Stimulated activated CD4-positive, alpha-beta T cell treated with anti-CD3 and anti-CD28 coated beads, Interleukin-15, amount 100 ng/mL, for 1 hour (primary cell): ENCODE data around the gene ATXN1.
"Not testable (repeated sequence)": the region's sequence is repeated elsewhere in the genome, so short reads cannot be mapped to it uniquely, and the experiment has no call there.

Experiments used
- DNase-seq, 2 donors: peaks; one replicate each; pipeline ENCODE4 v3.0.0-alpha.2; 2020; ENCODE audit warnings: low read depth in 1 of 2, low spot score in 1 of 2

ATXN1 gene

DNA sequence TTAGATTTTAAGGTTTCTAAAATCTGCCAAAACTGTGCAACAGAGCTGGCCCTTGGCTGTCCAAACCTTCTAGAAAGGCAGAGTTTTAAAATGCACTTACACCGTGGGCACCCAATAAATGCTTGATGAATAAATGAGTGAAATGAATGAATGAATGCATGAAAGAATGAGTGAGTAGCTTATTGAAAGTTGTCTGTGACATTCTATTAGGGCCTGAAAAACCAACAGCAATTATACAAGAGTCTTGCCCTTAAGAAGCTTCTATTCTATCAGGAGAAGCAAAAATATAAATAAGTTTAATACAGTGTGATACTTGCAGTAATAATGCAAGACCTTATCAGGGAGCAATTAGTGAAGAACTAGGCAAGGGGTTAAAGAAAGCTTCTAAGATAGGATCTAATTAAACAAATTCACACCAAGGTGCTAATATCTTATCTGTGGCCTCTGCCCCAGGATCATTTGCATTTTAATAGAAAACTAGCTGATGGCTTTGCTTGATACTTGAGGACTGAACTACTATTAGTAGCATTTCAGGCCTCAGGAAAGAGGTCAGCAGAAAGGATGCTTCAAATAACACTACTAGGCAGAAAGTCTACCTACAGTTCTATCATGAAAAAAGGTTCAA is 292.2 kb downstream of the ATXN1 start:
- no peak for DNase-seq

DNA sequence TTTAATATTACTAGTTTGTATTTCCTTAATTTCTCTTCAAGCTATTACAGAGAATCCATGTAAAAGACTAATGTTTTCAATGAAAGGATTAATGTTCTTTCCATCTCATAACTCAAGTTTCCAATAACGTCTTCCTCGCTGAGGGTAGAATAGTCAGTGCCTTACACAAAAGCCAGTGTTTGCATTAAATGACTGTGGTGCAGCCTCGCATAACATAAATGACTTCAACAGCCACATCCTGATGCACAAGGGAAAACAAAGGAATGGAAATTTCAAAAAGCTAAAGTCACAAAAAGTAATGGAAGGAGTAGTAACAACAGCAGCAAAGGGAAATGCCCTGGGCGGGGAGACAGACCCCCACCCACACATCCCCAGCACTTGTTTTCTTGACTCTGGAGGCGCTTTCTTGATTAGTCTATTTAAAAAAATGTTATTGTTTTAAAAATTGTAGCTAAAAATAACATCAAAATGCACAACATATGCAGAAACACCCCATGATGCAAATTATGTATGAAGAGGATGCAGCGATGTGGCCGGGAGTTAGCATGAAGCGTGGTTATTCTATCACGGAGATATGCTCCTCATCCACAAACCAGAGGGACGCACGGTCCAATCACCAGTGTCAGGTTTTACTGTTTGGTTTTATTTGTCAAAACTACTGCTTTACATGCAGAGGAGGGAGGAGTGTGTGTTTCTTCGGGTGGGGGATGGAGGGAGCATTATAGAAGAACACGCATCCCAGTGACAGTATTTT is 294.3 kb downstream of the ATXN1 start:
- DNase-seq, result no peak

DNA sequence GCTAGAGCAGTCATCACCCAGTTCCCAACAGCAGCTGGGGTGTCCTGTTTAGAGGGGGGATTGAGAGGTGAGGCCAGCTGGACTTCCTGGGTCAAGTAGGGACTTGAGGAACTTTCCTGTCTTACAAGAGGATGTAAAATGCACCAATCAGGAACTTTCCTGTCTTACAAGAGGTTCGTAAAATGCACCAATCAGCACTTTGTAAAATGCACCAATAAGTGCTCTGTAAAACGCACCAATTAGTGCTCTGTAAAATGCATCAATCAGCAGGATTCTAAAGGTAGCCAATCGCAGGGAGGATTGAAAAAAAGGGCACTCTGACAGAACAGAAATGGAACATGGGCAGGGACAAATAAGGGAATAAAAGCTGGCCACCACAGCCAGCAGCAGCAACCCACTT is 297.2 kb downstream of the ATXN1 start:
- DNase-seq, result no peak

GRCh38 chr6:16463246-16463645 is 298.0 kb downstream of the ATXN1 start:
- DNase-seq, result not testable (repeated sequence)

DNA sequence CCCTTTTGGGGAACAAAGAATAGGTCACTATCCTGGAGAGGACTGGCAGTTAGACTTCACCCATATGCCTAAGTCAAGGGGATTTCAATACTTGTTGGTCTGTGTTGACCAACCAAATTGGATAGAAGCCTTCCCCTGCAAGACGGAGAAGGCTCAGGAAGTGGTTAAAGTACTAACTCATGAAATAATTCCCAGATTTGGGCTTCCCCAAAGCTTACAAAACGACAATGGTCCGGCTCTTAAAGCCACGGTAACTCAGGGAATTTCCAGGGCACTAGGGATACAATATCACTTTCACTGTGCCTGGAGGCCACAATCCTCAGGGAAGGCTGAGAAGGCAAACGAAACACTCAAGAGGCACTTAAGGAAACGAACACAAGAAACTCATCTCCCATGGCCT is 299.8 kb downstream of the ATXN1 start:
- DNase-seq, result no peak

GRCh38 chr6:16459472-16459871 is 301.8 kb downstream of the ATXN1 start:
- DNase-seq, result not testable (repeated sequence)

DNA sequence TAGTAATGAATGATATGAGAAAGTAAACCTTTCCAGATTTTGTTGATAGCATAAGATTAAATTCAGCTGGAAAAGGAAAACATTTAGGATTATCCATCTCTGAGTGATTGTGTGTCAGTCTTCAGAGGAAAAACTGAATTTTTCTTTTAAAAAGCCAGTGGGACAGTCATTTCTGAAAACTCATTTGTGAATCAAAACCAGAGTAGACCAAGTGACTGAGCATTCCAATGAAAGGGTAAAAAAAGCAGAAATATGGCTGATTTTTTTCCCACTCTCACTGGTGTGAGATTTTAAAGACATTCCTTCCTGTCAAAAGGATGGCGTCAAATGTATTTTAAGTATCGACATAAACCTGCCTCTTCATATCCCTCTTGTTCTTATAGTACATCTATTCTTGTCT is 308.9 kb downstream of the ATXN1 start:
- DNase-seq, result no peak

- no peak for DNase-seq
These were observed 310.4 kb downstream of the ATXN1 start for GRCh38 chr6:16450821-16451220.

DNA sequence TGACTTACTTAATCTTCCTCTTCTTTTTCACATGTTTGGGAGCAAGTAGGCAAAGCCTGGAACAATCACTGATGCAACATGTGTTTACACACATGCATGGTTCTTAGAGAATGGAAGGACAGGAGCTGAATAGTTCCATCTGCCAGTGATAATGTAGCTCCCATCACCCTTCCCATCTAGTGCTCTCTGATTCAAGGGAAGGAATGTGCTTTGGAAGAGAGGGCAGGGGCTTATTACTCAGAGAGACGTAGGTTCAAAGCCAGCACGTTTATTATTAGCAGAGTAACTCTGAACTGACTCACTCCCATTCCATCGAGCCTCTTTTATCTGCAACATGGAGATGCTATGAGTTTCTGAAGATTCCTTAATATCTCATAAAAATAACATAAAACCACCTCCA is 311.0 kb downstream of the ATXN1 start:
- no peak for DNase-seq

GRCh38 chr6:16446273-16446672 is 315.0 kb downstream of the ATXN1 start:
- DNase-seq, result no peak

DNA sequence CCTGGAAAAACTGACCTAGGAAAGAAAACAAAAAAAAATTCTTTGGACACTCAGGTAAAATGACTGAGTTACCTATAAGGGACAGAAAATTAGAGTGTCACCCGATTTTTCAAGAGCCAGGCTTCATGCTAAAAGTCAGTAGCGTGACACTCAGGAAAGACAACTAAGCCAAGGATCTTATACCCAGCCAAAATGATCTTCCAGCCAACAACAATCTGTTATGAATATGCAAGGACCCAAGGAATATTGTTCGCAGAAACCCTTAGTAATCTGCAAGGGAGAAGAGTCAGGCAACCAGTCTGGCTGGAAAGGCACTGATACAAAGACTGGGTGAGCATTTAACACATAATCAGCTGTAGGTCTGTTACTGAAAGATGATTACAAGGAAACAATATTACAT is 319.2 kb downstream of the ATXN1 start:
- DNase-seq, result no peak

DNA sequence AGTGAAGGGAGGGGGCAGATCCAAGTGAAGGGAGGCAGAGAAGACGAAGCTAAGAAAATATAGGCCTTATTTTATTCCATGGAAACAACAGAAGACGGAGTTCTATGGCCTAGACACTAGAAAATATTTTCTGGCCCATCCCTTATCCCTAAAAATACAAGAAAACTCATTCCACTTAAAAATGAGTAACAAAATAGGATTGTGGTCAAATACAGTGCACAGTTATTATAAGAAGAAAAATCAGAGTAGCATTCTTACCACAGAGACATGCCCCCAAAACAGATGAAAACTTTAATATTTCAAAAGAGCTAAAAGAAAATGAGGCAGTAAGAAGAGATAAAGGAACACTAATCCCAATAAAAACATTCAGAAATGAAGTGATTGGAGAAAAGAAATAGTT is 320.0 kb downstream of the ATXN1 start:
- no peak for DNase-seq

- no peak for DNase-seq
These were observed 320.5 kb downstream of the ATXN1 start for GRCh38 chr6:16440636-16441212.

DNA sequence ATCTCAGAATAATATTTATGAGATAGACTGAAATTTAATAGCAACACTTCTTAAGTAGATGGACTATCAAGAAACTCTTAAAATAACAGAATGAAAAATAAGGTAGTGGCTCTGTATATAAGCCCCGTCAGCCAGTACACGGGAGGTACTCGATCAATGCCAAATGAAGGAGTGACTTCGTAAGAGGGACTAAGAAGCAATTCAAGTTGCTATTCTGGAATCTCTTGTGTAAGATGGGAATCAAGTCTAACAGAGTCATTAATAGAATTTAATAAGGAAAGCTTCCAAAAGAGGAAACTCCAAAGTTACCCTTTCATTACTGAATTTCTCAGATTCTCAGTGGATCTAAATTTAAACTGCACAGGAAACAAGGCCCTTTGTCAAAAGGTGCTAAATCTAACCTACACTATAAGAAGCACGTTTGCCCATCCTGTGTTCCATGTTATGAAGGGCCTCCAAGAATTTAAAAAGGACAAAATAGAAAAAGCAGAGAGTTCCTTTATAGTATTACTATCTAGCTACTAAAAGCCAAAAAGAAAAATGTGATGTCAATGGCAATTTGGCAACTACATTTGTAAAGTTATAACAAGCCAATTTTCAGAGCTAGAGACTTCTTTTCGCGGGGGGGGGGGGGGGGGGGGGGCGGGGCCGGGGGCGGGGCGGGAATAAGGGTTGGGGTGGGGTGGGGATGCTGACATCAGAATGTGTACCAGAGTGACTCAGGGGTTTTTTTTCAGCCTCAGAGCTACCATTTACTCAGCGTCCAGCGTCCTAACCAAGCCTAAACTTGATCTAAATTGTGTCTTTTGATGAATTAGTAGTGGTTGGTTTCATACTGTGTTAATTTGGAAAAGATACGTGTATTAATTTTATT is 322.3 kb downstream of the ATXN1 start:
- DNase-seq, result no peak

GRCh38 chr6:16437984-16438383 is 323.3 kb downstream of the ATXN1 start:
- no peak for DNase-seq

GRCh38 chr6:16437095-16437494 is 324.2 kb downstream of the ATXN1 start:
- peak in 1 of 2 donors; percentile 8 for DNase-seq

DNA sequence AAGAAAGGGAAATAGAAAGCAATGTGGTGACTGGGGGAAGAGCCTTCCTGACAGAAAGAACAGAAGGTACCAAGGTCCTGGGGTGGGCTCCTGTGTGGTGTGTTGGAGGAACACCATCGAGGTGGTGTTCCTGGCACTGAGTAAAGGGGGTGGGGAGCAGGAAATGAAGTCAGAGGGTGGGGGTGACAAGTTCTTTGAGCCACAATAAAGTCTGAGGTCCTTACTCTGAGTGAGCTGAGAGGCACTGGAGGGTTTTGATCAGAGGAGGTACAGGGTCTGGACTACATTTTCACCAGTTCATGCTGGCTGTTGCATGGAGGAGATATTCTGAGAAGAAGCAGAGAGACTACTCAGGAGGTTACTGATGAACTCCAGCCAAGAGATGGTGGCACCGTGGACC is 324.7 kb downstream of the ATXN1 start:
- DNase-seq, result no peak

DNA sequence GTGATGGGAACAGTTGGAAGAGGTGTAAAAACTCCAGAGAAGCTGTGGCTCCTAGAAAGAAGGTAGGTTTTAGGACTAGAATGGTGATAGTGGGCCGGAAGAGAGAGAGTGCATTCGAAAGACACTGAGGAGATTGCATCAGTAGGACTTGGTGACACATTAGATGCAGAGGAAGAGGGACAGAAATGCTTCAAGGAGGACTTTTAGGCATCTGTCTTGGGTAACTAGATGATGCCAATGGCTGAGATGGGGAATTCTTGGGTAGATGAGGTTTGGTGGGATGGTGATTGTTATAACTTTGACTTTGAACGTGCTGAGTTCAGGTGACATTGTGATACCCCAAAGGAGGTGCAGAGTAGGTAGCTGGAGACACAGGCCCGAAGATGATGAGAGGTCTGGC is 326.4 kb downstream of the ATXN1 start:
- DNase-seq, result no peak

DNA sequence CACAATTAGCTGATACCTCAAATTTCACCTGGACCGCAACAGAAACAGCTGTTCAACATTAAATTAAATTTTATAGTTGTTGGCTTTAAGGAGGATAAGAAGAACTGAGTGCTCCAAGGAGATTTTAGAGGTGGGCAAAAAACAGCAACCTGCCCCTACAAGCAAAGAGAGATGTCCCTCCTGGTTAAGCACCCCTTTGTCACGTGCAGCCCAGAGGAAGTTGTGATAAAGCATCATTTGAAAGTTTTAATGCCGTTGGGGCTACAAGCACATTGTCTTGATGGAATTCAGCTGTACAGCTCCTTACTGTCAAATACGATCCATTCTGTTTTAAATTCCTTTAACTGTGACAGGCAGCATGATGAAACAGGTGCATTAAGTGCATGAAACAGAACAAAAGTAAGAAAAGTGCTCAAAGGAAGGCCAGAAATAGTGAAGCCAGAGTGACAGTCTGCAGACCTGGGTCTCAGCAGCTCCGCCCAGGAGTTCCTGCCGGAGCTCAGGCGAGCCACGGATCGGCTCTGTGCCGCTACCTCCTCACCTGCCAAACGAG is 327.8 kb downstream of the ATXN1 start:
- DNase-seq, result no peak

GRCh38 chr6:16432075-16433032 is 328.9 kb downstream of the ATXN1 start:
- DNase-seq, result no peak
